Rectal smooth muscle tissue (tissue), 1 donor: ENCODE results near the gene TMEM60.

ENCODE experiments used
- H3K27ac ChIP-seq: one replicate; pipeline ENCODE4 v1.7.0; 2013; ENCODE audit warnings: low read depth, low read length, inconsistent platforms
- H3K27me3 ChIP-seq: one replicate; pipeline ENCODE4 v1.7.0; 2013; ENCODE audit warnings: low read length; ENCODE audit not compliant: control insufficient read depth, insufficient read depth
- H3K36me3 ChIP-seq: one replicate; pipeline ENCODE4 v1.7.0; 2013; ENCODE audit warnings: low read length; ENCODE audit not compliant: control insufficient read depth, insufficient read depth
- H3K4me1 ChIP-seq: one replicate; pipeline ENCODE4 v1.7.0; 2013; ENCODE audit warnings: low read length; ENCODE audit not compliant: control insufficient read depth, insufficient read depth
- H3K4me3 ChIP-seq: one replicate; pipeline ENCODE4 v1.7.0; 2013; ENCODE audit warnings: low read length
- H3K9ac ChIP-seq: one replicate; pipeline ENCODE4 v1.7.0; 2013; ENCODE audit warnings: low read length

Gene TMEM60

DNA sequence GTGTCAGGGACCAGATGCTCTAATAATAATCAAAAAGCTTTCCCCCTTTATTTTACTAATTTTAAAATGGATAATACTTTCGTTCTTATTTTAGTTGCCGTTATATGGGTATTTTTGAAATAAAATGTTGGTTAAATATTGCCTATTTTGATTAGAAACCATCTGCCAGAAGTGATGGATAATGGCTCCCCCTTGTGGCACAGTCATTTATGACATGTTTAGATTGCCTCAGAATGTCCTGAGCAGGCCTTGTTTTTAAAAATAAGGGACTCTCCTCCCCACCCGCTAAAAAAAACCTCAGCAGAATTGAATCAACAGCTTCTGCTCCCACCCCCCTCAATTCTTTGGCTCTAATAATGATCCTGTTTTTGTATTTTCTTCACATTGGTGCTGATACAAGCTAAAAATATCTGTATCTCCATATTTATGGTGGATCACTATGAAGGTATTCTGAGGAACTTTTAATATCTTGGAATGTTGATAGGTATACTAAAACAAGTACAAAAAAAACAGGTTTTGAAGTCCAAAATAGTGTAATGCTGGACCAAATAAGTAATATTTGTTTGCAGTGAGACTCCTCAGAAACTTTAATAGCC, 38.8 kb downstream of the TMEM60 start:
- Histone ChIP-seq H3K27ac (no peak overlapping the region), H3K9ac (no peak overlapping the region)

DNA sequence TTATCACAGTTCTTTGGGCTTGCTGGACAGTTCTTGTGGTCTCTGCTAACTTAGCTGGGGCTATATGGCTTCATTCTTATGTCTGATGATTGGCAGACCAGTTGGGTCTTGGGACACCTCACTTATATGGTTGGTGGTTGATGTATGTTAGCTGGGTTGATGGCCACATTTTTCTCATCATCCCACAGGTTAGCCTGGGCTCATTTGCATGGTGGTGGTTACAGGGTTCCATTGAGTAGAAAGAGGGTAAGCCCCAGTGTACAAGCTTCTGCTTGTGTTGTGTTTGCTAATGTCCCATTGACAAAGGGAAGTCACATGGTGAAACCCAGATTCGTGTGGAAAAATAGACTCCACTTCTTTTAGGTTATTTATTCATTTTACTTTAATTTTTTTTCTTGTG, 40.6 kb downstream of the TMEM60 start:
- Histone ChIP-seq H3K4me3 (no peak overlapping the region), H3K9ac (no peak overlapping the region), H3K4me1 (no peaks in the 10 kb centered on the region), H3K27me3 (no peaks in the 10 kb centered on the region), H3K27ac (no peak overlapping the region), H3K36me3 (no peaks in the 10 kb centered on the region)

More for the DNA sequence above, 38.8 kb downstream of the TMEM60 start:
- no peaks in the 10 kb centered on the region for H3K4me1 ChIP-seq
- no peak overlapping the region for H3K4me3 ChIP-seq
- H3K27me3 ChIP-seq = no peaks in the 10 kb centered on the region
- H3K36me3 ChIP-seq = no peaks in the 10 kb centered on the region

DNA sequence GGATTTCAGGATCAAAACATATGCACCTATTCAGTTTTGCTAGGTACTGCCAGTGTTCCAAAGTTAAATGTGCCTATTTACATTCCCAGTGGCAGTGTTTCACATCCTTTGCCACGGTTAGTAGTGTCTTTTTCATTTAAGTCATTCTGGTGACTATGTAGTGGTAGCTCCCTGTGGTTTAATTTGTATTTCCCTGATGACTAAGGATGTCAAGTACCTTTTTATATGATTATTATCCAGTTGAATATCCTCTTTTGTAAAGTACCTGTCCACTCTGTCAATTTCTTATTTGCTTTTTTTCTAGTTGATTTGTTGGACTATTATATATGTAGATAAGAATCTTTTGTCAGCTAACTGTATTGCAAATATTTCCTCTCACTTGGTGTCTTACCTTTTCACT, 45.1 kb downstream of the TMEM60 start:
- Histone ChIP-seq H3K4me3 (no peak overlapping the region), H3K9ac (no peak overlapping the region), H3K4me1 (no peaks in the 10 kb centered on the region), H3K27ac (no peak overlapping the region), H3K36me3 (peaks cover 2% of the 10 kb centered on the region), H3K27me3 (no peaks in the 10 kb centered on the region)

DNA sequence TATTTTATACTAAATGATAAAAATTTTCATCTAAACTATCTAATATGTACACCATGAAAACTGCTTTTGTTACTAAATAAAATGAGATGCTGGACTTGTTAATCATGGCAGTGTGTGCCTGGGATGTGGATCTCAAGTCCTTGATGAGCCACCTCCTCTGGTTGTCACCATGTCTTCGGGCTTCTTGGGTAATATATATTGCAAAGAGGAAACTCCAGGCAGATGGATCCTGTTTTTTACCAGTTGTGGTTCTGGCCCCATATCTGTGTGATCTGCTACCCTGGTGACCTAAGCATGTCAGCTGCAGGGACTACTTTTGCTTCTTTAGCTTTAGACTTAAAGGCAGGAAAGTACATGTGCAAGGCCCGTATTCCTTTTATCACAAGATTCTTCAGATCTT, 46.2 kb downstream of the TMEM60 start:
- no peaks in the 10 kb centered on the region for H3K27me3 ChIP-seq
- no peak overlapping the region for H3K9ac ChIP-seq
- no peak overlapping the region for H3K4me3 ChIP-seq
- H3K4me1 ChIP-seq = peaks cover 3% of the 10 kb centered on the region
- no peak overlapping the region for H3K27ac ChIP-seq
- peaks cover 3% of the 10 kb centered on the region for H3K36me3 ChIP-seq

DNA sequence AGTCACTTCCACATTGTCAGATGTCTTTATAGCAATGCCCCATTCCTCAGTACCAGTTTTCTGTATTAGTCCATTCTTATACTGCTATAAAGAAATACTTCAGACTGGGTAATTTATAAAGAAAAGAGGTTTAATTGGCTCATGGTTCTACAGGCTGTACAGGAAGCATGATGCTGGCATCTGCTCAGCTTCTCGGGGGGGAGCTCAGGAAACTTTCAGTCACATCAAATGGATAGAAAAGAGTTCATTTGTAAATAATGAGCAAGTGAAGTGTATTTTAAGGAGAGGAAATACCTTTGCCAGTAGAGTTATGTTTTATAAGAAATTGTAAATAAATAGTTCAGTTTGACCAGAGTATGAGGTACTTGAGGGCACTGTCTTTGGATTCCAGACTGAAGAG, 50.5 kb downstream of the TMEM60 start:
- Histone ChIP-seq H3K9ac (no peak overlapping the region), H3K36me3 (peaks cover 5% of the 10 kb centered on the region), H3K4me3 (no peak overlapping the region), H3K27me3 (no peaks in the 10 kb centered on the region), H3K4me1 (peaks cover 3% of the 10 kb centered on the region), H3K27ac (no peak overlapping the region)

DNA sequence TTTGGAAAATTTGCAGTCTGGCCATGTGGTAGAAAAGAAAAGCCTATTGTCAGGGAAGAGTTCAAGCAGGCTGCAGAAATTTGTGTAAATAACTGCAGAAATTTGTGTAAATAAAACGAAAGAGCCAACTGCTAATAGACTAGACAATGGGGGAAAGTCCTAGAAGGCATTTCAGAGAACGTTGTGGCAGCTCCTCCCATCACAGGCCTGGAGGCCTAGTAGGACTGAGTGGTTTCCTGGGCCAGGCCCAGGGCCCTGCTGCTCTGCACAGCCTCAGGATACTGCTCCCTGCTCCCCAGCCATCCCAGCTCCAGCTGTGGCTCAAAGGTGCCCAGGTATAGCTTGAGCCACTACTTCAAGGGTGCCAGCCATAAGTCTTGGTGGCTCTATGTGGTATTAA, 51.1 kb downstream of the TMEM60 start:
- Histone ChIP-seq H3K9ac (no peak overlapping the region), H3K27me3 (no peaks in the 10 kb centered on the region), H3K4me1 (peaks cover 3% of the 10 kb centered on the region), H3K4me3 (no peak overlapping the region), H3K36me3 (peaks cover 5% of the 10 kb centered on the region), H3K27ac (no peak overlapping the region)

DNA sequence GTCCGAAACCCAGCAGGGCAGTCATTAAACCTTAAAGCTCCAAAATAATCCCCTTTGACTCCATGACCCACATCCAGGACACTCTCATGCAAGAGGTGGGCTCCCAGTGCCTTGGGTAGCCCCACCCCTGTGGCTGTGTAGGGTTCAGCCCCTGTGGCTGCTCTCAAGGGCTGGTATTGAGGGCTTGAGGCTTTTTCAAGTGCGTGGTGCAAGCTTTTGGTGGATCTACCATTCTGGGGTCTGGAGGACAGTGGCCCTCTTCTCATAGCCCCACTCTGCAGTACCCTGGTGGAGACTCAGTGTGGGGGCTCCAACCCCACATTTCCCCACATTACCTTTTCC, 51.4 kb downstream of the TMEM60 start:
- H3K27ac ChIP-seq = no peak overlapping the region
- H3K4me3 ChIP-seq = no peak overlapping the region
- peaks cover 3% of the 10 kb centered on the region for H3K4me1 ChIP-seq
- H3K36me3 ChIP-seq = peaks cover 5% of the 10 kb centered on the region
- H3K9ac ChIP-seq = no peak overlapping the region
- no peaks in the 10 kb centered on the region for H3K27me3 ChIP-seq

DNA sequence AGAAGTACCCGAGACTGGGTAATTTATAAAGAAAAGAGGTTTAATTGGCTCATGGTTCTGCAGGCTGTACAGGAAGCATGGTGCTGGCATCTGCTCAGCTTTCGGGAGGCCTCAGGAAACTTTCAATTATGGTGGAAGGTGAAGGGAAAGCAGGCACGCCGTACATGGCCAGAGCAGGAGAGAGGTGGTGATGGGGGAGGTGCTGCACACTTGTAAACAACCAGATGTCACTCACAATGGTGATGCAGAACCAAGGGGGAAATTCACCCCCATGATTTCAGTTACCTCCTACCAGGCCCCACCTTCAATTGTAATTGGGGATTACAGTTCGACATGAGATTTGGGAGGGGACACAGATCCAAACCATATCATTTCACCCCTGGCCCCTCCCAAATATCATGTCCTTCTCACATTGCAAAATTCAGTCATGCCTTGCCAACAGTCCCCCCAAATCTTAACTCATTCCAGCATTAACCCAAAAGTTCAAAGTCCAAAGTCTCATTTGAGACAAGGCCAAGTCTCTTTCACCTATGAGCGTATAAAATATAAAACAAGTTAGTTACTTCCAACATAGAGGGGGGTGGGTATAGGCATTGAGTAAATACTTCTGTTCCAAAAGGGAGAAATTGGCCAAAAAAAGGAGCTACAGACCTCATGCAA, 51.9 kb downstream of the TMEM60 start:
- H3K27ac ChIP-seq = no peak overlapping the region
- no peaks in the 10 kb centered on the region for H3K27me3 ChIP-seq
- no peak overlapping the region for H3K4me3 ChIP-seq
- no peak overlapping the region for H3K9ac ChIP-seq
- H3K4me1 ChIP-seq = peaks cover 3% of the 10 kb centered on the region
- peaks cover 5% of the 10 kb centered on the region for H3K36me3 ChIP-seq

DNA sequence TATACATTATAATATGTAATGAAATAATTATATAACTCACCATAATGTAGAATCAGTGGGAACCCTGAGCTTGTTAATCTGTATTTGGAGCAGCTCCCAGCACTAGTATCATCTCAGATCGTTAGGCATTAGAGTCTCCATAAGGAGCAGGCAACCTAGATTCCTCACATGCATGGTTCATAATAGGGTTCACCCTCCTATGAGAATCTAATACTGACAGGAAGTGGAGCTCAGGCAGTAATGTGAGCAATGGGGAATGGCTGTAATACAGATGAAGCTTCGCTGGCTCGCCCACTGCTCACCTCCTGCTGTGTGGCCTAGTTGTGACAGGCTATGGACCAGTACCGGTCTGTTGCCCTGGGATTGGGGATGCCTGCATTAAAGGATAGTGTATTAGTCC, 52.5 kb downstream of the TMEM60 start:
- Histone ChIP-seq H3K4me3 (no peak overlapping the region), H3K27me3 (no peaks in the 10 kb centered on the region), H3K4me1 (peaks cover 3% of the 10 kb centered on the region), H3K36me3 (peaks cover 5% of the 10 kb centered on the region), H3K27ac (no peak overlapping the region), H3K9ac (no peak overlapping the region)
